Limb (tissue), 2 donors: Measurements from ENCODE around the gene SOX15.
"Not testable (repeated sequence)": the region's sequence is repeated elsewhere in the genome, so short reads cannot be mapped to it uniquely, and the experiment has no call there.

Experiments
- DNase-seq, 2 donors: peaks; one replicate each; pipeline ENCODE4 v3.0.0-alpha.2; 2016; ENCODE audit errors: extremely low spot score in 2 of 2

Gene SOX15

DNA sequence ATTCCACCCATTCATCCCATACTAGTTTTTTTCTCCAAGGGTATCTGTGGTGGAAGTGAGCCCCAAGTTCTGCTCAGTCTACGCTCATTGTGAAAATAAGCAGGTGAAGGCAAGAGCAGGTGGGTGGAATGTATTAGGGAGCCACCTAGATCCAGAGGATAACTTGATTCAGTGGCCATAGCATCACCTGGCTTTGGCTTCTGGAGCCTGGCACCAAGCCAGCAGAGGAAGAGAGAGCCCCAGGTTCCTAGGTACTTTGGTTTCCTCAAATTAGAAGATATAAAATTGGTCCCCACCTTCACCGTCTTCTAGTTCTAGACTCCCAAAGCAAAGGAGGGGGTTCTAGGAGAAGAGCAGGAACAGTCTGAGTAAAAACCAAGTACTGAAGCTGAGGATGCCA lies 20.7 kb upstream of the SOX15 start:
- no peak for DNase-seq

DNA sequence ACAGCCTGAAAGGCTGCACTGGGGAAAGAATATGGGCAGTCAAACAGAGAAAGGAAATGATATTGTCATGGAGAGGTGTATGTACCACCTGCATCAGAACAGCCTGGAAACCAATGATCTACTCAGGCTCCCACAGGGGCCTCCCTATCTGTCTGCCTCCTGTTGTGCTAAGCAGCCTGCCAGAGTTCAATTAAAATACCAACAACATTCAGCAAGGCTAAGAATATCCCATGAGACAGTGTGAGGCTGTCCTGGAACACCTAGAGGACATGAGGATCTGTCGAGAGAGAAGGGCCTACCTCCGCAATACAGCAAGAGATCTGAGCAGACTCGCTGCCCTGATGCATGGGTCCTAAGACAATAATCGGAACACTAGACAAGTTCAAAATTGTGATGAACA lies 16.4 kb upstream of the SOX15 start:
- no peak for DNase-seq

DNA sequence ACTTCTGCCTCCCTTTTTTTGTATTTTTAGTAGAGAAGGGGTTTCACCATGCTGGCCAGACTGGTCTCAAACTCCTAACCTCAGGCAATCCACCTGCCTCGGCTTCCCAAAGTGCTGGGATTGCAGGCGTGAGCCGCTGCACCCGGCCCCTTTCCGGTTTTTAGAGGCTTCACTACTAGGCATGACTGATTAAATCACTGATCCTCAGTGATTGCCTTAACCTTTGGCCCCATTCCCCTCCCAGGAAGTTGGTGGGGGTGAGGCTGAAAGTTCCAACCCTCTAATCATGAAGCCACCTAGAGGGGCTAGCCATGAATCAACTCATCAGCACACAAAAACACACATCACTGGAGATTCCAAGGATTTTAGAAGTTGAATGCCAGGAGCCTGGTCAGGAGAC lies 7.7 kb upstream of the SOX15 start:
- not testable (repeated sequence) for DNase-seq

DNA sequence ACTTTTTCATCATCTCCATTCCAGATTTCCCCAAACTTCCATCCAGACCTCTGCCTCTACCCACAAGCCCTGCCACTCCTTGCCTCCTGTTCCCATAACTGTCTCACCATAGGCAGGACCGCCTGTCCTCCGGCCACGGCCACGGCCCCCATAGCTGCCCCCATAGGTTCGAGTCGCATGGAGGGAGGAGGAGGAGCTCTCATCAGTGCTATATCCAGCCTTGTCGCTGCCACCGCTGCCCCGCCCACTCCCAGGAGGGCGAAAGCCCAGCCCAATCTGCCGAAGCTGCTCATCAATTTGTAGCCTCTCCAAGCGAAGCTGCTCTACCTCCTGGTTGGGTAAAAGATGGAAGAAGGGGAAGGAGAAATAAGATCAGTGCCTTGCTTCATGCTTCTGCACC lies 3.4 kb upstream of the SOX15 start:
- no peak for DNase-seq

DNA sequence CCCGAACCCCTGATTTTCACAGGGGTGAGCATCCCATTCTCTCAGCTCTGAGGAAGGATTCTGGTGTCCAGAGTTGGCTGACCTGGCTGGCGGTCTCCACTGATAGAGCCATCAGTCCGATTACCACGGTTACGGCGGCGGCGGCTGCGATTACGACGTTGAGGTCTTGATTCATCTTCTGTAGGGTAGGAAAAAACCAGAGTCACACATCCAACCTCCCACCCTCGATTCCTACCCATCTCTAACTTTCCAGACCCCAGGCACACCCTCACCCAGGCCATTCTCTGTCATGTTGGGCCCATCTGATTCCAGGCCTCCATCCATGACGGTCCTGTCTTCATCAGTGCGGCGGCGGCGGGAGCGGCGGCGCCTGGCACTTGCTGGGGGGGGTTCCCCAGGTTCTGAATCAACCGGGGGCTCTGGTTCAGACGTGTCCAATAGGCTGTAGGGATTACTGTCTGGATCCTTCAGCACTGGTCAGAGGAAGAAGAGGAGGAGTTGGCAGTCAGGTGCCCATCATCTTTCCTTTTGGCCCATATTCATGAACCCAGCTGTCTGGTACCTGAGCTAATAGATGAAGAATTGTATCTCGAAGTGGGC lies 2.6 kb upstream of the SOX15 start:
- DNase-seq, result no peak

DNA sequence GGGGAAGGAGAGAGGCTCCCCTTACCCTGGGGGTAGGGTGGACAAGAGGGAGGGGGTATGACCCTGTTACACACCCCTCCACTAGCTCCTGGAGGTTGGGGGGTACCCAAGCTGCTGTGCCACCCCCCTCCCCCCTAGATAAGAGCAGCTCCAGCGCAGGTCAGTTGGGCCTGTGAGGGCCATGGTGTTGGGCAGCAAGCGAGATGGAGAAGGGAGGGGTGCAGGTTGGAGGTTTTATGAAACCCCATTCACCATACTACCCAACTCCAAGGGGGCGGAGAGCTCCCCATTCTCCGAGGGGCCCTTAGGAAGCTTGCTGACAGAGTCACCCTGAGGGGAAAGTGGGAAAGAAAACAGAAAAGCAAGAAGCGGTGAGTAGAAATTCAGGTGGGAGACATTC lies 1.7 kb upstream of the SOX15 start:
- no peak for DNase-seq

DNA sequence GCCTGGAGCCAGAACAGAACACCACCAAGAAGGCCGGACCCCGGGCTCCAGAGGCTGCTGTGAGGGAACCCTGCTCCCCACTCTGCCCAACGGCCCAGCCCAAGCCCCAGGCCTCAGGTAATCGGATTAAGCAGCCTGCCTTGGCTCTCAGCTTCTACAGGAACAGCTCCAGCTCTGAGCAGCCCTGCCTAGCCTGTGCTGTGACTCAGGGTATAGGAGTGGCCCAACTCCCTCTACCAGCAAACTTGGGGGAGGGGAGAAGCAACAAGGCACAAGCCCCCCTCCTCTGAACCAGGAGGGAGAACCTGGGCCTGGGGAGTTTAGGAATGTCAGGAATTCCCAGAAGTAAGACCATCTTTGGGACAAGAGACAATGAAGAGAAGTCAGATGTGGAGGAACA lies 849 bp upstream of the SOX15 start:
- no peak for DNase-seq

DNA sequence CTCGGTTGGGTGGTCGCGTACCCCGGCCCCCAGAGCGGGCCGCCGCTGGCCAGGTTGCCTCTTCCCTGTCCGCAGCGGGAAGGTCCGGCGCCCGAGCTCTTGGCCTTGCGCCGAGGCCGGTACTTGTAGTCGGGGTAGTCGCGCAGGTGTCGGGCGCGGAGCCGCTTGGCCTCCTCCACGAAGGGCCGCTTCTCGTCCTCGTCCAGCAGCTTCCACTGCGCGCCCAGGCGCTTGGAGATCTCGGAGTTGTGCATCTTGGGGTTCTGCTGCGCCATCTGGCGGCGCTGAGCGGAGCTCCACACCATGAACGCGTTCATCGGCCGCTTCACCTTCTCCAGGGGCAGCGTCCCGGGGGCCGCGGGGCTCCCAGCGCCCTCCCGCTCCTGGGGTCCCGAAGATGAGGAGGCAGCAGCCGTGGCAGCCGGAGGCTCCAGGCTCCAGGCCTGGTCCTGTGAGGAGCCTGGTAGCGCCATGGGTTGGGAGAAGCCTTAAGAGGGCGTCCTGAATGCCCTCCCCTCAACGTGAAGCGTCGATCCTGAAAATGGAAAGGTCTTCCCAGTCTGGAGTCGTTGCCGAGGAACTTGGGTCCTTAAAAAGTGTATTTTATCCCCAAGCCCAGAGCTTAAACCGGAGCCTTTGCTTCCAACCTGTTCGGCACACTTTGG lies 558 bp downstream of the SOX15 start:
- DNase-seq, result peak; percentile 81 to 87

DNA sequence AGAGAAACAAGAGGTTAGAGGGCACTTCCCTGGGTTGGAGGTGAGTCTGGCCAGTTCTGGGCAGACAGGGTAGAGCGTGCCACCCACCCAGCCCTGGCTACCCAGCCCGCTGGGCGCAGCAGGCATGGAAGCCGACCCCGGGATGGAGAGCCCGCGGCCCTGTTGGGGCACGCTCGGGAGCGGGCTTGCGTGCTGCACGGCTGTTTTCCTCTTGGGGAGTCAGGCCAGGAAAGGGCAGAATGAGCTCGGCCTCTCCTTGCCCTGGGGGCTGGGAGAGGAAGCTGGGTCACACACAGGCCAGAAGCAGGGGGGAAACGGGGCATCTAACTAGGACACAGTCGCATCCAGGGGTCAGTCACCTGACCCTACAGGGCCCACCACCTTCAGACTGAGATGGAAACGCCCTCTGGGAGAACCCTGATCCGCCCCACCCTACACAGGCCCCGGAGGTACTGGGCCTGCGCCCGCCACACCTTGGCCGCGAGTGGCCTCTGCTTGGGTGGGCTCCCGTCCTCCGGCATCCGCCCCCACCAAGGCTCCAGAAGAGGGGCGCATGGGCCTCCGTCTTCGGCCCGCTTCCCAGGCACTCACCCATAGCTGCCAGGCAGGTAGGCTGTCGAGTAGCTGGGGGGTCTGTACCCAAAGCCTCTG lies 1.2 kb downstream of the SOX15 start:
- DNase-seq, result no peak

DNA sequence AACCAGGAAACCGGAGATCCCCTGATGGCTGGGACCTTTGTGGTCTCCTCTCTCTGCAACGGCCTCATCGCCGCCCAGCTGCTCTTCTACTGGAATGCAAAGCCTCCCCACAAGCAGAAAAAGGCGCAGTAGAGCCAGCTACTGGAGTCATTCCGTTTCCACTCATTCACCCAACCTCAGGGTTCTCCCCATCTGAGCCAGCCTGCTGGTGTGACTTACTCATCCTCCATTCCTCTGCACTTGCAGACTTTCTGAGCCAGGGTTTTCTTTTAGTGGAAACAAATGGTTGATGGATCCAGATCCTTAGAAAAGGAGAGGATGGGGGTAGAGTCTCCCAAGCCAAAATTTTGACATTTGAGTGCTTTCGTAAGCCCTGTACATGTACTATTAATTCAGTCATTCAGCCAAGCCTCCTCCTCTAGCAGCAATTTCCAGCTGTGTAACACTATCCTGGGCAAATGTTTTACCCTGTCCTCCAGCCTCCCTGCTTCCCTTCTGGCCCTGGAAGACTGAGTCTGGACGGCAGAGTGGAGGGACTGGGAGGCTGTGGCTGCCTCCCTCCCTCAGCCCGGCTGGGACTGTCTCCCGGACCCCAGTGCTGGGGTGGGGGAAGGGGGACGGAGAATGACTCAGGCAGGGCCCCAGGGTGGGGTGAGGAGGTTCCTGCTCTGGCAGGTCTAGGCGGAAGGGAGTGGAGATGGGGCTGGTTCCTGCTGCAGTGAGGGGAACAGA lies 2.3 kb downstream of the SOX15 start:
- no peak for DNase-seq

DNA sequence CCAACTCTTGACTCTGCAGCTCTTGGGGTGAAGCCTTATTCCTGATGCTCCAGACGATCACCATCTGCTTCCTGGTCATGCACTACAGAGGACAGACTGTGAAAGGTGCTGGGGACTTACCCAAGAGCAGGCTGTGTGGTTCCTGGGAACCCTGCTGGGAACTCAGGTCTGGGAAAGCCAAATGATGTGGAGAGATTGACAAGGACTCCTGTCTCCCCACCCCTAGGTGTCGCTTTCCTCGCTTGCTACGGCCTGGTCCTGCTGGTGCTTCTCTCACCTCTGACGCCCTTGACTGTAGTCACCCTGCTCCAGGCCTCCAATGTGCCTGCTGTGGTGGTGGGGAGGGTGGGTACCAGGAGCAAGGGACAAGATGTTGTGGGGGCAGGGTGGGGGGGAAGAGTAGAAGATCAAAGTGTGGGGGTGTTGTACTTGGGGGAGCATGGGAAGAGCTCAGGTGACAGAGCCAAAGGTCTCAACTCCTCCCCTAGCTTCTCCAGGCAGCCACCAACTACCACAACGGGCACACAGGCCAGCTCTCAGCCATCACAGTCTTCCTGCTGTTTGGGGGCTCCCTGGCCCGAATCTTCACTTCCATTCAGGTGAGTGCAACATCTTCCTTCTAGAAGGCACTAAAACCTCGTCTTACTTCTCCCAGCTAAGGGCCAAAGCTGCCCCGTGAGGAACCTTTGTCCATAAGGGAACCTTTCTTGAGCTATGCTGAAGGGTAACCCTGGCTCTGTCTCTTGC lies 3.0 kb downstream of the SOX15 start:
- DNase-seq, result no peak

DNA sequence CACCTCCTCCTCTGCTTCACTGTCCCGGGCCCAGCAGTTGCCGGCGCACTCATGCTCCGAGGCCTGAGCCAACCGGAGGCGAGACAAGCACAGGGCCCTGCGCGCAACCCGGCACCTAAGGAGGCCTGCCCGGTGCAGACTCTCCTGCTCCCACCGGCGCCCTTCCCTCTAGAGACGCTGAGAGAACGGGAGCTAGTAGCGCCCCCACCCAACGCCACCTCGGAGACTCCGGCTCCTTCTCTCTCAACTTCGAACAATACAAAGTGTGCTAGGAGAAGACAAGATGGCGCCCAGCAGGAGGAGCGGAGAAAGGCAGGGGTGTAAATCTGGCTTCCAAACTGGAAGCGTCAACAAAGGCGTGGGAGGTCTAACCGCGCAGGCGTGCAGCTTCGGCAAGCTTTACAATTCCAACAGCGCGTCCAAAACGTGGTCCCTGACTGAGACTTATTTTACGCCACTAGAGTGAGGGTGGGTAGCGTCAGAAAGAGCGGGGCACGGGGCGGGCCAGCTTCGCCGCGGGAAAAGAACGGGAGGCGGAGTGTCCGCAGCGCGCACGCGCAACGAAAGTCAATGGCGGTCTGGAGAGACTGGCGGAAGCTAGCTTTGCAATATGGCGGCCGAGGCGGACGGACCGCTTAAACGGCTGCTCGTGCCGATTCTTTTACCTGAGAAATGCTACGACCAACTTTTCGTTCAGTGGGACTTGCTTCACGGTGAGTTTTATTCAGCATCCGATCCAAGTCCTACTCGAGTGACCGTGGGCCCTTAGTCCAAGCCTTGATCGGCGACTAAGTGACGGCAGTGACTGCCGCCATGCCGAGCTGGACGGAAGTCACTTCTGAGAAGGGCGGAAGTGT lies 6.4 kb downstream of the SOX15 start, which contains the start of gene MPDU1:
MPDU1 (plus strand) TSS at position 600 of the 857 bp plus-strand sequence; CDS start at position 611, 11 bp downstream.
- DNase-seq, result peak; percentile 98 to 99

DNA sequence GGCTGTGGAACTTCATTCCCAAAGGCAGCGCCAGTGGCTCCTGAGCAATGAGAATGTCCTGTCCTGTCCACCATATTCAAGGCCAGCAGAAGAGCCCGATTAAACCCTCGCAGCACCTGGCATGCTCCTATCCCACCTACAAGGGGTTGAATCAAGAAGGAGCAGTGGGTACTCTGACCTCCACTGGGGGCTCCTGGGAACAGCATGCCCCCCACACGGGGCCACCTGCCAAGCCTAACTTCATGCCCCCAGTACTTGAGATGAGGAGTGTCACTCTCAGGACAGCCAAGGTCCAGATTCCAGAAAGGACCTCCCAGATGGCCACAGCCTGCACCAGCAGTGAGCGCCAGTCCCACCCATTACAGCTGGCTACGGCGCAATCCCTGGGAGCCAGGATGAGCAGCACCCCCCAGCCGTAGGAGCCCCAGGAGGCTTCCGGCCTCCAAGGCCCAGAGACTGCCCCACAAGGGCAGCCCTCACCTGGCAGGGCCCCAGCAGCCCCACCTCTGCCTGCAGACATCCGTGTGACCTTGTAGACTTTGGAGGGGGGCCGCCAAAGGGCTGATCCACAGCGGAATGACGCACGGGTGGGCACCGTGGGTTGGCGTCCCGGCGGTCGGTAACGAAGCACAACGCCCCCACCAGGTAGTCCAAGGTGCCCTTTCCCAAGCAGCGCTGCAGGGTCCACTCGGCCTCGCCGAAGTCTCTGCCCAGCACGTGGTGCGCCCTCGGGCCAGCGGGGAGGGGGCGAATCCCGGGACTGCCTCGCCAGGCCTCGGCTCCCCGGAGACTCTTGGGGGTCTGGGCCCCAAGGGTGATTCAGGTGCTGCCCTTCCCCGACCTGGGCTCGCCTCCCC lies 7.3 kb downstream of the SOX15 start:
- no peak for DNase-seq

DNA sequence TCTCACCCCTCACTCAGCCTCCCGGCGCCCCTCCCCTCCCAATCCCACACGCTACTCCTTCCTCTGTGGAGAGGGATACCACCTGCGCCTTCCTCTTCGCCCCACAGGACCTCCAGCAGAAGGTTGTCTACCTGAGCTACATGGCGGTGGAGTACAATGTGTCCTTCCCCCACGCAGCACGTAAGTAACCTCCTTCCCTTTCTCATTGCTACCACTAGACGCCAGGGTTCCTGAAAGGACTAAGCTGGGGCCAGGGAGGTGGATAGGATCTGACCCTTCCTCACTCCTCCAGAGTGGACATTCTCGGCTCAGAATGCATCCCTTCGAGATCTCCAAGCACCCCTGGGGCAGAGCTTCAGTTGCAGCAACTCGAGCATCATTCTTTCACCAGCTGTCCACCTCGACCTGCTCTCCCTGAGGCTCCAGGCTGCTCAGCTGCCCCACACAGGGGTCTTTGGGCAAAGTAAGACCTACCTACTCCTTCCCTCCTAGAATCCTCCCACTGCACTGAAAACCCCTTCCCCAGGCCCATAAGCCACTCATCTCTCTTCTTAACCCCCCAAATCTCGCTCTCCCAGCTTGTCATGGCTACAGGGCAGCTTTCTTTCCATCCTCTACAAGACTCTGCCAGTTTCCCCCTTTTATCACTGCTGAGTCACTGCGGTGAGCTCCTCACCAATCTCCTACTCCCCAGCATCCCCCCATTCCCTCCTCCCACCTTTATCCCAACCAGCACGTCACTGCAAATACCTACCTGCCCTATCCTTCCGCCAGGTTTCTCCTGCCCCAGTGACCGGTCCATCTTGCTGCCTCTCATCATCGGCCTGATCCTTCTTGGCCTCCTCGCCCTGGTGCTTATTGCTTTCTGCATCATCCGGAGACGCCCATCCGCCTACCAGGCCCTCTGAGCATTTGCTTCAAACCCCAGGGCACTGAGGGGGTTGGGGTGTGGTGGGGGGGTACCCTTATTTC lies 9.0 kb downstream of the SOX15 start:
- no peak for DNase-seq

DNA sequence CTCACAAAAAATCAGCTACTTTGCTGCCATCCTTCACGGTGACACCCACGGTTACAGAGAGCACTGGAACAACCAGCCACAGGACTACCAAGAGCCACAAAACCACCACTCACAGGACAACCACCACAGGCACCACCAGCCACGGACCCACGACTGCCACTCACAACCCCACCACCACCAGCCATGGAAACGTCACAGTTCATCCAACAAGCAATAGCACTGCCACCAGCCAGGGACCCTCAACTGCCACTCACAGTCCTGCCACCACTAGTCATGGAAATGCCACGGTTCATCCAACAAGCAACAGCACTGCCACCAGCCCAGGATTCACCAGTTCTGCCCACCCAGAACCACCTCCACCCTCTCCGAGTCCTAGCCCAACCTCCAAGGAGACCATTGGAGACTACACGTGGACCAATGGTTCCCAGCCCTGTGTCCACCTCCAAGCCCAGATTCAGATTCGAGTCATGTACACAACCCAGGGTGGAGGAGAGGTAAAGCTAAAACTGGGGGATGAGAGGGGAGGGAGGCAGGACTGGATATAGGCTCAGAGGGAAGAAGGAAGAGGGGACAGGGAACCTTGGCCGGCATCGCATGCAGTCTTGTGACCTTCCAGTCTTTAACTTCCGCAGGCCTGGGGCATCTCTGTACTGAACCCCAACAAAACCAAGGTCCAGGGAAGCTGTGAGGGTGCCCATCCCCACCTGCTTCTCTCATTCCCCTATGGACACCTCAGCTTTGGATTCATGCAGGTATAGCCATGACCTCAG lies 9.9 kb downstream of the SOX15 start:
- no peak for DNase-seq

DNA sequence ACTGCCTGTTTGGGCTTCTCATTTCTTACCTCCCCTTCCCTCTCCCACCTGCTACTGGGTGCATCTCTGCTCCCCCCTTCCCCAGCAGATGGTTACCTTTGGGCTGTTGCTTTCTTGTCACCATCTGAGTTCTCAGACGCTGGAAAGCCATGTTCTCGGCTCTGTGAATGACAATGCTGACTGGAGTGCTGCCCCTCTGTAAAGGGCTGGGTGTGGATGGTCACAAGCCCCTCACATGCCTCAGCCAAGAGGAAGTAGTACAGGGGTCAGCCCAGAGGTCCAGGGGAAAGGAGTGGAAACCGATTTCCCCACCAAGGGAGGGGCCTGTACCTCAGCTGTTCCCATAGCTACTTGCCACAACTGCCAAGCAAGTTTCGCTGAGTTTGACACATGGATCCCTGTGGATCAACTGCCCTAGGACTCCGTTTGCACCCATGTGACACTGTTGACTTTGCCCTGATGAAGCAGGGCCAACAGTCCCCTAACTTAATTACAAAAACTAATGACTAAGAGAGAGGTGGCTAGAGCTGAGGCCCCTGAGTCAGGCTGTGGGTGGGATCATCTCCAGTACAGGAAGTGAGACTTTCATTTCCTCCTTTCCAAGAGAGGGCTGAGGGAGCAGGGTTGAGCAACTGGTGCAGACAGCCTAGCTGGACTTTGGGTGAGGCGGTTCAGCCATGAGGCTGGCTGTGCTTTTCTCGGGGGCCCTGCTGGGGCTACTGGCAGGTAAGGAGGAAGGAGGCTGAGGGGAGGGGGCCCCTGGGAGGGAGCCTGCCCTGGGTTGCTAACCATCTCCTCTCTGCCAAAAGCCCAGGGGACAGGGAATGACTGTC lies 10.7 kb downstream of the SOX15 start, which contains the start of gene CD68:
CD68 (plus strand) TSS at position 638 of the 833 bp plus-strand sequence; CDS start at position 678, 40 bp downstream.
- DNase-seq, result no peak
